Neuronal stem cell (in vitro differentiated cells): ENCODE results near the gene ZCCHC7.

Source experiments
- DNase-seq: peaks from one replicate; pipeline ENCODE4 v3.0.0-alpha.2; 2013; ENCODE audit warnings: low spot score
- H2AFZ ChIP-seq: one replicate; pipeline ENCODE4 v1.6.1; 2013; ENCODE audit warnings: mild to moderate bottlenecking, low read length, inconsistent platforms
- H2AK5ac ChIP-seq: 2 replicates; pipeline ENCODE4 v1.6.1; 2013; ENCODE audit warnings: low read depth, mild to moderate bottlenecking, inconsistent platforms, low read length, moderate library complexity, mixed read lengths
- H2BK120ac ChIP-seq: 2 replicates; pipeline ENCODE4 v1.6.1; 2013; ENCODE audit warnings: low read depth, mild to moderate bottlenecking, inconsistent platforms, low read length, moderate library complexity, mixed read lengths
- H2BK12ac ChIP-seq: one replicate; pipeline ENCODE4 v1.6.1; 2013; ENCODE audit warnings: low read length, inconsistent platforms
- H2BK15ac ChIP-seq: 2 replicates; pipeline ENCODE4 v1.6.1; 2013; ENCODE audit warnings: mild to moderate bottlenecking, low read length, inconsistent platforms, mixed read lengths
- H2BK5ac ChIP-seq: one replicate; pipeline ENCODE4 v1.6.1; 2013; ENCODE audit warnings: inconsistent platforms, mild to moderate bottlenecking, low read length, moderate library complexity
- H3K14ac ChIP-seq: one replicate; pipeline ENCODE4 v1.6.1; 2013; ENCODE audit warnings: low read length, inconsistent platforms
- H3K18ac ChIP-seq: 2 replicates; pipeline ENCODE4 v1.6.1; 2013; ENCODE audit warnings: low read length, inconsistent platforms
- H3K23ac ChIP-seq: 2 replicates; pipeline ENCODE4 v1.6.1; 2013; ENCODE audit warnings: low read depth, mild to moderate bottlenecking, mixed read lengths, low read length, inconsistent platforms; ENCODE audit not compliant: poor library complexity
- H3K27ac ChIP-seq: replicated peaks from 3 replicates; pipeline ENCODE4 v1.5.1; 2013; ENCODE audit warnings: low read length, inconsistent platforms
- H3K27me3 ChIP-seq, 3 experiments: 2 replicates each; pipeline ENCODE4 v1.6.1; 2013; ENCODE audit warnings: low read length in 3 of 3, mild to moderate bottlenecking in 2 of 3, inconsistent platforms in 1 of 3, low read depth in 1 of 3, mixed read lengths in 1 of 3, moderate library complexity in 1 of 3; ENCODE audit not compliant: control insufficient read depth in 3 of 3, insufficient read depth in 3 of 3
- H3K36me3 ChIP-seq, 2 donors: replicated peaks in 1 of 2; 2 replicates each; pipeline ENCODE4 v1.6.1; 2013; ENCODE audit warnings: low read length in 2 of 2; ENCODE audit not compliant: control insufficient read depth in 2 of 2, insufficient read depth in 2 of 2
- H3K4ac ChIP-seq: 2 replicates; pipeline ENCODE4 v1.6.1; 2013; ENCODE audit warnings: inconsistent platforms, mild to moderate bottlenecking, low read length, moderate library complexity
- H3K4me1 ChIP-seq, 2 donors: 1 replicate in 1 of 2; 2 replicates in 1 of 2; pipeline ENCODE4 v1.6.1; 2013; ENCODE audit warnings: low read length in 2 of 2, low read depth in 1 of 2; ENCODE audit not compliant: control insufficient read depth in 2 of 2, insufficient read depth in 1 of 2
- H3K4me2 ChIP-seq: one replicate; pipeline ENCODE4 v1.6.1; 2013; ENCODE audit warnings: mild to moderate bottlenecking, low read length, inconsistent platforms; ENCODE audit not compliant: insufficient read depth, poor library complexity, severe bottlenecking
- H3K4me3 ChIP-seq, 2 donors: 2 replicates each; pipeline ENCODE4 v1.5.1; 2013; ENCODE audit warnings: low read length in 2 of 2, mild to moderate bottlenecking in 2 of 2, inconsistent platforms in 1 of 2, moderate library complexity in 1 of 2
- H3K79me1 ChIP-seq: one replicate; pipeline ENCODE4 v1.6.1; 2013; ENCODE audit warnings: low read depth, mild to moderate bottlenecking, inconsistent platforms, low read length, moderate library complexity
- H3K9ac ChIP-seq: one replicate; pipeline ENCODE4 v1.6.1; 2013; ENCODE audit warnings: mild to moderate bottlenecking, low read depth, low read length, inconsistent platforms; ENCODE audit not compliant: poor library complexity
- H3K9me3 ChIP-seq, 2 donors: replicated peaks in 1 of 2; 2 replicates each; pipeline versions ENCODE3 to v1.6.1; 2013; ENCODE audit warnings: low read length in 2 of 2, mild to moderate bottlenecking in 2 of 2, inconsistent platforms in 1 of 2, low read depth in 1 of 2, mixed read lengths in 1 of 2, moderate library complexity in 1 of 2; ENCODE audit not compliant: control insufficient read depth in 2 of 2, insufficient read depth in 1 of 2
- H4K8ac ChIP-seq: one replicate; pipeline ENCODE4 v1.6.1; 2013; ENCODE audit warnings: low read depth, mild to moderate bottlenecking, inconsistent platforms, low read length, moderate library complexity
- H4K91ac ChIP-seq: one replicate; pipeline ENCODE4 v1.6.1; 2013; ENCODE audit warnings: low read length, low read depth, mild to moderate bottlenecking, inconsistent platforms; ENCODE audit not compliant: poor library complexity
- WGBS, 2 donors: extraction: QIAGEN DNeasy Blood & Tissue Kit; methylation state at CpG; one replicate each; pipeline ENCODE4 v1.1.7; 2013; ENCODE audit warnings: missing lambda C conversion rate in 2 of 2, mixed read lengths in 1 of 2; ENCODE audit not compliant: insufficient read length in 2 of 2, insufficient replicate concordance in 1 of 2; ENCODE audit errors: extremely low coverage in 2 of 2; 5-methylcytosine and 5-hydroxymethylcytosine counted together

Gene ZCCHC7

DNA sequence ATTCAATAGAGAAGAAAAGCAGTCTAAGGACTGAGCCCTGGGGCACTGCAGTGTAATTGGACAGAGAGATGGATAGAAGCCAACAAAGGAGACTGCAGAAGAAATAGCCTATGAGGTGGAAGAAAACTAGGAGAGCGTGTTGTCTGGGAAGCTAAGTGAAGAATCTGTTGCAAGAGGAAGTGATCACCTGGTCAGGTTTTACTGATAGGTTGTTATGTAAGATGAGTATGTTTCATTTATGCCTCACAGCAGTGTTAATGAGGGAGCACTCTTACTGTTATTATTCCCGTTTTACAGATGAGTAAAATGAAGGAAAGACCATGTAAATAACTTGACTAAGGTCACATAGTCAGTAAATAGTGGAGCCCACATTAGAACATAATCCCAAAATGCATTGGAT, 222.1 kb downstream of the ZCCHC7 start:
- no peak overlapping the region for H2BK12ac ChIP-seq
- no peak overlapping the region for H3K18ac ChIP-seq
- H2BK15ac ChIP-seq: no peak overlapping the region
- H3K27ac ChIP-seq: no peak overlapping the region
- H2AK5ac ChIP-seq: no peak overlapping the region
- WGBS, 2 donors: no CpG with 5 or more reads among the region's 2 CpGs
- H2AFZ ChIP-seq: no peak overlapping the region
- no peaks in the 10 kb centered on the region for H3K36me3 ChIP-seq
- no peak overlapping the region for H2BK5ac ChIP-seq
- no peak overlapping the region for H3K9ac ChIP-seq
- H3K27me3 ChIP-seq: no peaks in the 10 kb centered on the region
- no peak overlapping the region for H3K4me2 ChIP-seq
- H3K4ac ChIP-seq: no peak overlapping the region
- DNase-seq: no peak
- no peaks in the 10 kb centered on the region for H3K9me3 ChIP-seq
- no peak overlapping the region for H4K91ac ChIP-seq
- H3K79me1 ChIP-seq: no peaks in the 10 kb centered on the region
- no peak overlapping the region for H4K8ac ChIP-seq
- H3K23ac ChIP-seq: no peak overlapping the region
- H3K14ac ChIP-seq: no peak overlapping the region
- H2BK120ac ChIP-seq: no peak overlapping the region
- H3K4me1 ChIP-seq: peaks cover 3 to 14% of the 10 kb centered on the region in 2 donors
- no peak overlapping the region for H3K4me3 ChIP-seq

DNA sequence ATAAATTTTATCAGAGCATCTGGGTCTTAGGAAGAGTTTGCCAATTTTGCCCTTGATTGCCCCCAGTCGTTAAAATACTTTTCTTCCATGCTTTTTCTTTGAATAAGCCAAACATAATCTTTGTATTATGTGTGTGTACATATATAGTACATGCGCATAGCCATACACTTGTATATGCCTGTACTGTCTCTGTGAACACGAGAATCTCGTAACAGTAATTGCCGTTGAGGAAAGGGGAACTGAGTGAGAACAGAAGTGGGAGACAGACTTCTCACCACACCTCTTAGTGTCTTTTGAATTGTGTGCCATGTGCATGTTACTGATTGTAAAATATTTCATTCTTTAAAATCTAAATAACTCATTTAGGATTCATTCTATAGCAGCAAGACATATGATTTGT, 222.5 kb downstream of the ZCCHC7 start:
- no peak overlapping the region for H2BK120ac ChIP-seq
- H3K9me3 ChIP-seq: no peaks in the 10 kb centered on the region
- H2BK5ac ChIP-seq: no peak overlapping the region
- H3K4me1 ChIP-seq: peaks cover 3 to 10% of the 10 kb centered on the region in 2 donors
- no peak overlapping the region for H4K91ac ChIP-seq
- no peak overlapping the region for H3K27ac ChIP-seq
- no peak overlapping the region for H3K4me3 ChIP-seq
- no peaks in the 10 kb centered on the region for H3K36me3 ChIP-seq
- H2BK15ac ChIP-seq: no peak overlapping the region
- H3K4ac ChIP-seq: no peak overlapping the region
- H3K14ac ChIP-seq: no peak overlapping the region
- H3K4me2 ChIP-seq: no peak overlapping the region
- H3K23ac ChIP-seq: no peak overlapping the region
- WGBS, 2 donors: no CpG with 5 or more reads among the region's 5 CpGs
- no peak overlapping the region for H3K18ac ChIP-seq
- no peak overlapping the region for H2AK5ac ChIP-seq
- no peak overlapping the region for H2AFZ ChIP-seq
- H4K8ac ChIP-seq: no peak overlapping the region
- H3K9ac ChIP-seq: no peak overlapping the region
- no peak for DNase-seq
- no peaks in the 10 kb centered on the region for H3K27me3 ChIP-seq
- H3K79me1 ChIP-seq: no peaks in the 10 kb centered on the region
- no peak overlapping the region for H2BK12ac ChIP-seq

DNA sequence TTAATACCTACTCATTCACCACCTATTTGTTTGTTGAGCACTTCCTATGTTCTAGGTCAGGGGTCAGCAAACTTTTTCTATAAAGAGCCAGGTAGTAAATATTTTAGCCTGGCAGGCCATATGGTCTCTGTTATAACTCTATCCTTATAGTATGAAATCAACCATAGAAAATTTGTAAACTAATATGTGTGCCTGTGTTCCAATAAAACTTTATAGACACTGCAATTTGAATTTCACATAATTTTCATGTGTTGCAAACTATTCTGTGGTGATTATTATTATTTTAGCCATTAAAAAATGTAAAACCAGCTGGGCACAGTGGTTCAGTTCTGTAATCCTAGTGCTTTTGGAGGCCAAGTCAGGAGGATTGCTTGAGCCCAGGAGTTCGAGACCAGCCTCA, 223.3 kb downstream of the ZCCHC7 start:
- H3K27me3 ChIP-seq: no peaks in the 10 kb centered on the region
- no peak overlapping the region for H3K18ac ChIP-seq
- no peak overlapping the region for H3K9ac ChIP-seq
- H3K4me2 ChIP-seq: no peak overlapping the region
- no peak overlapping the region for H2BK120ac ChIP-seq
- no CpG with 5 or more reads among the region's 1 CpG for WGBS, 2 donors
- no peak overlapping the region for H3K14ac ChIP-seq
- H3K4ac ChIP-seq: no peak overlapping the region
- peaks cover 3 to 5% of the 10 kb centered on the region in 2 donors for H3K4me1 ChIP-seq
- H4K91ac ChIP-seq: no peak overlapping the region
- H3K4me3 ChIP-seq: no peak overlapping the region
- H3K79me1 ChIP-seq: no peaks in the 10 kb centered on the region
- no peak overlapping the region for H2BK12ac ChIP-seq
- DNase-seq: no peak
- H4K8ac ChIP-seq: no peak overlapping the region
- H2BK15ac ChIP-seq: no peak overlapping the region
- no peak overlapping the region for H2BK5ac ChIP-seq
- no peak overlapping the region for H2AFZ ChIP-seq
- no peaks in the 10 kb centered on the region for H3K9me3 ChIP-seq
- H3K27ac ChIP-seq: no peak overlapping the region
- H2AK5ac ChIP-seq: no peak overlapping the region
- H3K36me3 ChIP-seq: peaks cover 0 to 3% of the 10 kb centered on the region in 2 donors
- H3K23ac ChIP-seq: no peak overlapping the region

DNA sequence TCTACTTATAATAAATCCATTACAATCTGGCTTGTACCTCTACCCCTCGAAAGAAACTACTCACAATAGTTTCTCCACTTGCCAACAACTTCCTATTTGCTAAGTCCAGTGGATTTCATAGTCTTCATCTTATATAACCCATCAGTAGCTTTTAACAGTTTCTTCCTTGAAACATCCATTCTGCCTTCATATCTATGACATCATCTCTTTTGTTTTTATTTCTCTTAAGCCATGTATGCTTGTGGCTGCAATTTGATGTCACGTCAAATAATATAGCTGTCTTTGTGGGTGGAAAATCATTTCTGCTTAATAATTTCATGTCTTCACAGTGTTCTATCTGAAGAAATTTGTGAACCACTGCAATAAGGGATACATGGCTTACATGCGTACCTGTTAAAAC, 224.7 kb downstream of the ZCCHC7 start:
- H4K8ac ChIP-seq: no peak overlapping the region
- H2BK15ac ChIP-seq: no peak overlapping the region
- no peak overlapping the region for H2AK5ac ChIP-seq
- no peaks in the 10 kb centered on the region for H3K79me1 ChIP-seq
- H4K91ac ChIP-seq: no peak overlapping the region
- no peak for DNase-seq
- no peak overlapping the region for H3K18ac ChIP-seq
- H2BK12ac ChIP-seq: no peak overlapping the region
- H2BK120ac ChIP-seq: no peak overlapping the region
- no peaks in the 10 kb centered on the region for H3K27me3 ChIP-seq
- no peaks in the 10 kb centered on the region for H3K9me3 ChIP-seq
- H3K23ac ChIP-seq: no peak overlapping the region
- H3K9ac ChIP-seq: no peak overlapping the region
- no peak overlapping the region for H3K27ac ChIP-seq
- H2AFZ ChIP-seq: no peak overlapping the region
- peaks cover 1 to 2% of the 10 kb centered on the region in 2 donors for H3K4me1 ChIP-seq
- no peak overlapping the region for H3K4ac ChIP-seq
- H2BK5ac ChIP-seq: no peak overlapping the region
- H3K14ac ChIP-seq: no peak overlapping the region
- peaks cover 0 to 11% of the 10 kb centered on the region in 2 donors for H3K36me3 ChIP-seq
- no peak overlapping the region for H3K4me2 ChIP-seq
- no peak overlapping the region for H3K4me3 ChIP-seq
- WGBS, 2 donors: no CpG with 5 or more reads among the region's 3 CpGs
